CD8-positive, alpha-beta memory T cell (primary cell): ENCODE results near the gene PTPRM. TPM values are rescaled to one million over a fixed set of nuclear protein-coding genes. Genes with fewer than 3 reads are reported as not detected.

ENCODE experiments used
- CTCF ChIA-PET: fragments of 350-600 bp; sonication (Branson Sonifier 250); formaldehyde crosslinking; loops from one replicate; lab custom pipeline; 2021; ENCODE audit warnings: antibody characterized with exemption; lab: Charles Lee
- POLR2A ChIA-PET: fragments of 350-600 bp; sonication (Branson Sonifier 250); formaldehyde crosslinking; loops from one replicate; lab custom pipeline; 2021; ENCODE audit warnings: antibody characterized with exemption; lab: Charles Lee
- DNase-seq, 5 donors: peaks; one replicate each; pipeline versions ENCODE4 v3.0.0 to v3.0.0-alpha.2; 2020 to 2022; ENCODE audit warnings: mixed read lengths in 1 of 5
- H3K27ac ChIP-seq: one replicate; pipeline ENCODE4 v1.7.0; 2013; ENCODE audit warnings: low read depth, mild to moderate bottlenecking, low read length, moderate library complexity
- H3K27me3 ChIP-seq: 2 replicates; pipeline ENCODE4 v1.7.0; 2013; ENCODE audit warnings: low read length, mild to moderate bottlenecking; ENCODE audit not compliant: insufficient read depth, poor library complexity, severe bottlenecking
- H3K36me3 ChIP-seq: 2 replicates; pipeline ENCODE4 v1.7.0; 2013; ENCODE audit warnings: mild to moderate bottlenecking, low read length, moderate library complexity; ENCODE audit not compliant: insufficient read depth
- H3K4me1 ChIP-seq: 2 replicates; pipeline ENCODE4 v1.7.0; 2013; ENCODE audit warnings: mild to moderate bottlenecking, low read length, moderate library complexity; ENCODE audit not compliant: insufficient read depth
- H3K4me3 ChIP-seq: 2 replicates; pipeline ENCODE4 v1.7.0; 2013; ENCODE audit warnings: mild to moderate bottlenecking, low read length
- H3K9me3 ChIP-seq: 2 replicates; pipeline ENCODE4 v1.7.0; 2013; ENCODE audit warnings: mild to moderate bottlenecking, low read length
- H3K27ac Mint-ChIP-seq, 8 donors: one replicate each; pipeline ENCODE4 v1.8.0; 2020 to 2021; ENCODE audit warnings: mixed read lengths in 8 of 8, mild to moderate bottlenecking in 6 of 8, inconsistent platforms in 3 of 8, moderate library complexity in 3 of 8
- H3K27me3 Mint-ChIP-seq, 2 donors: one replicate each; pipeline ENCODE4 v1.8.0; 2020 to 2021; ENCODE audit warnings: mixed read lengths in 2 of 2, mild to moderate bottlenecking in 1 of 2, moderate library complexity in 1 of 2
- H3K36me3 Mint-ChIP-seq, 3 donors: one replicate each; pipeline ENCODE4 v1.8.0; 2020 to 2021; ENCODE audit warnings: mixed read lengths in 3 of 3, inconsistent platforms in 1 of 3, mild to moderate bottlenecking in 1 of 3
- H3K4me1 Mint-ChIP-seq, 3 donors: one replicate each; pipeline ENCODE4 v1.8.0; 2020 to 2021; ENCODE audit warnings: mixed read lengths in 3 of 3, inconsistent platforms in 1 of 3, mild to moderate bottlenecking in 1 of 3
- H3K4me3 Mint-ChIP-seq, 7 donors: one replicate each; pipeline ENCODE4 v1.8.0; 2020 to 2021; ENCODE audit warnings: mixed read lengths in 7 of 7, mild to moderate bottlenecking in 6 of 7, moderate library complexity in 4 of 7, inconsistent platforms in 2 of 7
- H3K9me3 Mint-ChIP-seq, 5 donors: one replicate each; pipeline ENCODE4 v1.8.0; 2020 to 2022; ENCODE audit warnings: mixed read lengths in 5 of 5, mild to moderate bottlenecking in 3 of 5, moderate library complexity in 2 of 5, inconsistent platforms in 1 of 5
- polyA plus RNA-seq: library from polyadenylated mRNA; unstranded; fragments of 300-500 nt; fragmentation: Illumina TruSeq; gene quantifications from one replicate; pipeline ENCODE4 v1.2.3, GENCODE V29; 2021
- total RNA-seq, 2 experiments: library from RNA; stranded (reverse); gene quantifications; one replicate each; pipeline ENCODE4 v1.2.3, GENCODE V29; 2021

The PTPRM gene
- total and polyA plus RNA-seq, 3 experiments from 2014 or later = 3.9 to 7.4 (median 5.3) TPM

DNA sequence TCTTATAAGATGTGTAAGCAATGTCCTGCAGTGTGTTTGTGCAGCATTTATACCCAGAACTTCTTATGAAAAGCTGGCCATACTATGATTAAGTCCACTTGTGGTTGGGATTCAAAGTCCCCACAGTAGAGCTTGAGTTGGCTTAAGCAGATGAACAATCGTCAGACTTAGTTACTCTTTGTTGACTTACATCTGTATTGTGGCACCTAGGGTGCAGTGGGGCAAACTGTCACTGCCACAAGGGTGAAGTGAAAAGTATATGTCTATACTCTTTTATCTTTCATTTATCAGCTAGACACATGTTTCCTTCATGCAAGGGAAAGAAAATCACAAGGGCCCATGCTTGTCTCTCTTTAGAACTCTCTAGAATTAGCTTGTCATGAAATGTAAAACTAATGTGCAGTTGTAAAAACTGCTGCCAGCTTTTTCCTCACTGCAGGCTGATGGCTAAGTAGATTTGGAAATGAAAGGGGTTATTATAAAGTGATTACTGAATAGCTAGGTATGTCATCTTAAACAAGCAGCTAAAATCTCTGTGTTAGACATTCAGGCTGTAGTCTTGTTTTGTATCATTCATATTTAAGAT is 474.5 kb downstream of the PTPRM start:
- Mint-ChIP-seq H3K4me3 (no peak overlapping the region), H3K9me3 (peaks cover 0 to 7% (median 2%) of the 10 kb centered on the region in 5 donors), H3K27ac (no peak overlapping the region), H3K27me3 (no peaks in the 10 kb centered on the region), H3K4me1 (peaks cover 0 to 12% (median 6%) of the 10 kb centered on the region in 3 donors), H3K36me3 (no peaks in the 10 kb centered on the region)
- Histone ChIP-seq H3K27ac (no peak overlapping the region), H3K4me3 (no peak overlapping the region), H3K9me3 (no peaks in the 10 kb centered on the region), H3K36me3 (no peaks in the 10 kb centered on the region), H3K4me1 (no peaks in the 10 kb centered on the region), H3K27me3 (no peaks in the 10 kb centered on the region)
- ChIA-PET POLR2A (no interaction called here), CTCF (no interaction called here)
- DNase-seq = no peak

DNA sequence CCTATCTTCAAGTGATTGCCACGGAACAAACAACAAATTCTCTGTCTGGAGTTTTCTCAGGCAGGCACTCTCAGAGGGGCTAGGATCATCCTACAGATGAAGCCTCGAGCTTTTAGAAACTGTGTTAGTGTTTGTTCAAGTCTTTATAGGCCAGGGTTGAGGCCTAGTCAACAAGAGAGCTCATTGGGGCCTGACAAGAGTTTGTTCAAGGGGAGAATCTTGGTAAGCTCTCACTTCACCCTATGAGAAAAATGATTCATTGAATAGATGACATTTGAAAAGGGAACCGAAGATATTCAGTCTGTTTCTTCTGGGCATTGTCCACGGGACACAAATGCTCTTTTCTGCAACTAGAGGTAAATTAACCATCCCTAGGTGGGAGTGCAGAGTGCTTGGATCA is 476.9 kb downstream of the PTPRM start:
- Histone ChIP-seq H3K9me3 (no peaks in the 10 kb centered on the region), H3K4me1 (no peaks in the 10 kb centered on the region), H3K27me3 (no peaks in the 10 kb centered on the region), H3K36me3 (no peaks in the 10 kb centered on the region), H3K27ac (no peak overlapping the region), H3K4me3 (no peak overlapping the region)
- POLR2A ChIA-PET = no interaction called here
- peak overlapping the region in 1 of 8 donors; percentile 55 for H3K27ac Mint-ChIP-seq
- no peak overlapping the region for H3K4me3 Mint-ChIP-seq
- no peaks in the 10 kb centered on the region for H3K27me3 Mint-ChIP-seq
- peaks cover 0 to 10% (median 6%) of the 10 kb centered on the region in 3 donors for H3K4me1 Mint-ChIP-seq
- no peak for DNase-seq
- CTCF ChIA-PET = interaction anchor here (1.5 kb wide), 1 partner anchor 8 kb away, joined by 4 read pairs; no protein-coding TSS in a partner anchor
- peaks cover 0 to 7% (median 0%) of the 10 kb centered on the region in 5 donors for H3K9me3 Mint-ChIP-seq
- no peaks in the 10 kb centered on the region for H3K36me3 Mint-ChIP-seq

DNA sequence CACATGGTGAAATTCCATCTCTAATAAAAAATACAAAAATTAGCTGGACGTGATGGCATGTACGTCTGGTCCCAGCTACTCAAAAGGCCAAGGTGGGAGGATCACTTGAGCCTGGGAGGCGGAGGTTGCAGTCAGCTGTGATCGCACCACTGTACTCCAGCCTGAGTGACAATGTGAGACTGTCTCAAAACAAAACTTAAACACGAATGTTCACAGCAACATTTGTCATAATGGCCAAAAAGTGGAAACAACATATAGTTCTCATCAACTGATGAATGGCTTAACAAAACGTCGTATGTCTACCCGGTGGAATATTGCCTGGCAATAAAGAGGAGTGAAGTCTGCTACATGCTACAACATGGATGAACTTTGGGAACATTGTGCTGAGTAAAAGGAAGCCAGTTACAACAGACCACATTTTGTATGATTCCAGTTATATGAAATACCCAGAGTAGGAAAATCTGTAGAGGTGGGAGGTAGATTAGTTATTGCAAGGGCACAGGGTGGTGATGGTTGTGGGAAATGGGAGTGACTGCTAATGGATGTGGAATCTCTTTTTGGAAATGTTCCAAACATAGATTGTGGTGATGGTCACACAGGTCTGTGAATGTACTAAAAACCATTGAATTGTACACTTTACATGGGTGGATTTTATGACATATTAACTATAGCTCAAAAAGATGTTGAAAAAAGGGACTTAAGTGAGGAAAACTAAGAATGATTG is 478.2 kb downstream of the PTPRM start:
- Mint-ChIP-seq H3K27me3 (no peaks in the 10 kb centered on the region), H3K9me3 (peaks cover 0 to 7% (median 0%) of the 10 kb centered on the region in 5 donors), H3K4me1 (peaks cover 0 to 10% (median 9%) of the 10 kb centered on the region in 3 donors), H3K36me3 (no peaks in the 10 kb centered on the region), H3K27ac (peak overlapping the region in 2 of 8 donors; percentile 28 to 77), H3K4me3 (no peak overlapping the region)
- Histone ChIP-seq H3K36me3 (no peaks in the 10 kb centered on the region), H3K4me3 (no peak overlapping the region), H3K4me1 (no peaks in the 10 kb centered on the region), H3K27me3 (no peaks in the 10 kb centered on the region), H3K27ac (no peak overlapping the region), H3K9me3 (no peaks in the 10 kb centered on the region)
- ChIA-PET POLR2A (no interaction called here), CTCF (no interaction called here)
- DNase-seq = no peak

DNA sequence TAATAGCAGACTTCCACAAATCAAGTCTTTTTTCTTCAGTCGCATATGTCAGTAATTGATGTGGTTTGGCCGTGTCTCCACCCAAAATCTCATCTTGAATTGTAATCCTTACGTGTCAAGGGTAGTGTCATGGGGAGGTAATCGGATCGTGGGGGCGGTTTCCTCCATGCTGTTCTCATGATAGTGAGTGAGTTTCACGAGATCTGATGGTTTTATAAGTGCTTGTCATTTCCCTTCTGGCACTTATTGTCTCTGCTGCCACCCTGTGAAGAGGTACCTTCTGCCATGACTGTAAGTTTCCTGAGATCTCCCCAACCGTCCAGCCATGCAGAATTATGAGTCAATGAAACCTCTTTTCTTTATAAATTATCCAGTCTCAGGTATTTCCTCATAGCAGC is 478.8 kb downstream of the PTPRM start:
- Histone ChIP-seq H3K36me3 (no peaks in the 10 kb centered on the region), H3K27ac (no peak overlapping the region), H3K4me3 (no peak overlapping the region), H3K9me3 (no peaks in the 10 kb centered on the region), H3K27me3 (no peaks in the 10 kb centered on the region), H3K4me1 (no peaks in the 10 kb centered on the region)
- DNase-seq = peak in 1 of 5 donors; percentile 3
- Mint-ChIP-seq H3K4me1 (peaks cover 2 to 13% (median 13%) of the 10 kb centered on the region in 3 donors), H3K36me3 (no peaks in the 10 kb centered on the region), H3K27me3 (no peaks in the 10 kb centered on the region), H3K27ac (peak overlapping the region in 3 of 8 donors; percentile 58 to 77 (median 59)), H3K4me3 (peak overlapping the region in 2 of 7 donors; percentile 16 to 27), H3K9me3 (peaks cover 0 to 7% (median 0%) of the 10 kb centered on the region in 5 donors)
- CTCF ChIA-PET = no interaction called here
- POLR2A ChIA-PET = no interaction called here

DNA sequence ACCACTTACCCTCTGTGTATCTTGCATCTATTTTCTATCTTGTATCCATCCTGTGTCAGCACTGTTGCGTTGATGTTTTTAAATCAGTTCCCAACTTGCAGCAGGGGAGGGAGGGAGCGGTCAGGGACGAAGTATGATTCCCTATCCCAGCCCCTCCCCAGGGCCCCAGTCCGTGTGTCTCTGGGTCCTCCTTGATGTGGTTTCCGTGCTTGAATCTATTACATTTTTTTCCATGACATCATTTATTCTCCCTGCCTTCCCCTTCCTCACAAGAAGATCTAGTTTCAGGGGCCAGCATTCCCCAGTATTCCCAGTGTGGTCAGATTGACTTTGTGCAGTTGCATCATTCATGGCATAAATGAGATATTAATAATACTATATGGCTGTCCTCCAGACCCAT is 479.3 kb downstream of the PTPRM start:
- Mint-ChIP-seq H3K27me3 (no peaks in the 10 kb centered on the region), H3K4me1 (peaks cover 2 to 19% (median 17%) of the 10 kb centered on the region in 3 donors), H3K4me3 (no peak overlapping the region), H3K9me3 (peaks cover 0 to 7% (median 0%) of the 10 kb centered on the region in 5 donors), H3K27ac (peak overlapping the region in 2 of 8 donors; percentile 58 to 59), H3K36me3 (no peaks in the 10 kb centered on the region)
- Histone ChIP-seq H3K4me1 (no peaks in the 10 kb centered on the region), H3K36me3 (no peaks in the 10 kb centered on the region), H3K4me3 (no peak overlapping the region), H3K9me3 (no peaks in the 10 kb centered on the region), H3K27me3 (no peaks in the 10 kb centered on the region), H3K27ac (no peak overlapping the region)
- no peak for DNase-seq
- POLR2A ChIA-PET = no interaction called here
- CTCF ChIA-PET = no interaction called here

DNA sequence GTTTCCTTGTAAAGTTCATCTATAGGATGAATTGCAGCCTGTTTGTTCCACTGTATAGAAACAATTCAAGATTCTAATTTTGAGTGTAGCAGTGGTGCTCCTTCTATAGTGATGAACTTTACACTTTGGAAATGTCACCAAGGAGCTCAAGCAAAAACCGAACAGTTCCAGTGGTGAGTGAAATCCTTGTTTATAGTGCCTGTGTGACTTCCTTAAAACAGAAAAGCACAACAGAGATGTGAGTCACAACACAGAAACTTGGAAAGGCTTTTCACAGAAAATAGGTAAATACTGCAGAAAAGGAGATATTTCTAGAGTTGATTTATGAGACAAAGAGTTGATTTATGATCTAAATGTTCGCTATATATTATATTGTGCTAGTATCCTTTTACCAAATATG is 482.0 kb downstream of the PTPRM start:
- H3K9me3 Mint-ChIP-seq = peaks cover 0 to 2% (median 0%) of the 10 kb centered on the region in 5 donors
- Histone ChIP-seq H3K4me3 (no peak overlapping the region), H3K4me1 (no peaks in the 10 kb centered on the region), H3K27ac (no peak overlapping the region), H3K9me3 (no peaks in the 10 kb centered on the region), H3K36me3 (no peaks in the 10 kb centered on the region), H3K27me3 (no peaks in the 10 kb centered on the region)
- H3K36me3 Mint-ChIP-seq = no peaks in the 10 kb centered on the region
- peaks cover 2 to 31% (median 28%) of the 10 kb centered on the region in 3 donors for H3K4me1 Mint-ChIP-seq
- ChIA-PET CTCF (no interaction called here), POLR2A (no interaction called here)
- DNase-seq = no peak
- H3K4me3 Mint-ChIP-seq = no peak overlapping the region
- H3K27ac Mint-ChIP-seq = peak overlapping the region in 1 of 8 donors; percentile 7
- H3K27me3 Mint-ChIP-seq = no peaks in the 10 kb centered on the region

DNA sequence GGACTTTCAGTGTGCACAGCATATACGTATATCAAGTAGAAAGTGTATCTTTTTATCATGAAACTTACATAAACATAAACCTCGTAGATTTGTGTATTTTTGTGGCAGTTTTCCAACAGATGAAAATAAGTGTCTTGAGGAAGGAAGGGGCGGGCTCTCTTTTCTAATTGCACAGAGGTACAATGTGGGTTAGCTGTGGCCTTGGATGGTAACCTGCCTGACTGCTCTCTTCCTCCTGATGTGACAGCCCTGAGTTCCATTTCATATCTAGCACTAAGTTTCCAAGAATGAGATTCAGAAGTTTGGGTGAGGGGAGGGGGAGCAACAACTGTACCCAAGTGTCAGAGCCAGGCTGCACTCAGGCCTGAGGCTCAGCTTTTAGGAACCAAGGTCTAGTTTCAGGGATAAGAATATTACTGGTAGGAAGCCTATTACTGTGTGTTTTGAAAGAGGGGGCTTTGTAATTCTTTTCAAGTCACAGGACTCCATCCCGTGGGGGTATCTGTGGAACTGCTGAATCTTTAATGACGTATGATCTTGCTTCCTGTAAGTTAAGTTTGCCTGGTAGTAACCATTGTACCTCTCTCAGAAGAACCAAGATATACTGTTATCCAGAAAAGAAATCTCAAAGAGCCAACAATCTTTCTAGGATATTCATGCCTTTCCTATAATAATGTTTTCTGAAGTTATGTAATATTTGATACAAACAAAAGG is 483.7 kb downstream of the PTPRM start:
- Mint-ChIP-seq H3K4me3 (peak overlapping the region in 3 of 7 donors; percentile 33 to 64 (median 44)), H3K4me1 (peaks cover 2 to 24% (median 23%) of the 10 kb centered on the region in 3 donors), H3K9me3 (peaks cover 0 to 2% (median 0%) of the 10 kb centered on the region in 5 donors), H3K27ac (peak overlapping the region in 5 of 8 donors; percentile 17 to 87 (median 74)), H3K36me3 (no peaks in the 10 kb centered on the region), H3K27me3 (peaks cover 0 to 1% of the 10 kb centered on the region in 2 donors)
- no peaks in the 10 kb centered on the region for H3K27me3 ChIP-seq
- H3K36me3 ChIP-seq = no peaks in the 10 kb centered on the region
- no peak overlapping the region for H3K27ac ChIP-seq
- no peak overlapping the region for H3K4me3 ChIP-seq
- H3K4me1 ChIP-seq = no peaks in the 10 kb centered on the region
- CTCF ChIA-PET = no interaction called here
- POLR2A ChIA-PET = no interaction called here
- H3K9me3 ChIP-seq = no peaks in the 10 kb centered on the region
- DNase-seq = no peak
